Measurements from ENCODE around the gene CALR3. TPM values are rescaled to one million over a fixed set of nuclear protein-coding genes. Genes with fewer than 3 reads are reported as not detected.

The CALR3 gene
- total RNA-seq, 1 donor from 2014 or later = not detected

DNA sequence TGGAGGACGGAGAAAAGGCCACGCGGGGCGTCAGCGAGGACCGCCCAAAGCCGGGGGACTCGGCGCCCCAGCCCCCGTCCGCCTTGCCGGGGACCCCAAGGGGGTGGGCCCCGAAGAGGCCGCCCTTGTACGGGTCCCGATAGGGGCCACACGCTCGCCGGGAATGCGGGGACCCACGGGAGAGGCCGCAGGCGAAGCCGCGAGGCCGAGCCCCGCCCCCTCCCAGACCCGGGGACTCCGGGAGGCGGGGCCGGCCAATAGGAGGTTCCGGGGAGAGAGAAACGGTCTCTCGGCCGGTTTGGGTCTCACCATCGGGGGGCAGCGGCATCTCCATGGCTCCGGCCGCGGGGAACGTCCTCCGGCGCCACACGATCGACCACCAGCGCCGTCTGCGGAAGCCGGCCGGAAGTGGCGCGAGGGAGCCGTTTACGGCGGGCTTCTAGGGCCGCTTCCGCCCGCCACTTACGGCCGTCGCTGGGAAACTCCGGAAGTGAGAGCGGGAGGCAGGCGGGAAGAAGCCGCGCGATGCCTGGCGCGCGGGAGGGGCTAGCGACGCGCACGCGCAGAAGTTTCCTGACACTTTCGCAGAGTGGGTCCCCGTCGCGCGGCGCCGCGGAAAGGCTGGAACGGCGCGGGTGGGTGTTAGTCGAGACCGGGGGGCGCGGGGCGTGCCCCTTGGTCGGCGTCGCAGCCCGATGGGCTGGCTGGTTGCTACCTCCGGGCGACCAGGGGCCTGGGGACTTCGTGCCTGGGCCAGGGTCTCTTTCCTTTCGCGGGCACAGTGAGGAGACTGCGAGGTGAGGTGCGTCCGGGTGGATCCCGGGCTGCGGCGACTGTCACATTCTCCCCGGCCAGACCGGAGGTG lies 46.3 kb upstream of the CALR3 start, which contains the start of gene CHERP:
Gene CHERP (minus strand): TSS at position 393 of the 865 bp plus-strand sequence. CDS start 59 bp downstream, at position 334.
- DNase-seq (ENCODE audit: extremely low spot score in 2 of 2) = peak in 1 of 2 donors; percentile 86
- H3K36me3 ChIP-seq = peaks cover 0 to 13% of the 10 kb centered on the region in 2 donors
- peaks cover 54% of the 10 kb centered on the region for H3K4me1 ChIP-seq
- H3K4me3 ChIP-seq = peak within 1 kb of the TSS; percentile 69 to 92
- intact Hi-C loops (cut with DNase I) = no loop called here
- H3K27ac ChIP-seq = peak within 1 kb of the TSS; percentile 76
- H3K9me3 ChIP-seq = no peaks in the 10 kb centered on the region
- TF ChIP-seq POLR2AphosphoS5 (IDR thresholded peaks at IDR 0.05; ENCODE audit: insufficient read depth in 1 of 2, low read depth in 1 of 2) (peak; percentile 96), POLR2A (IDR thresholded peaks at IDR 0.05) (peak in 1 of 2 donors; percentile 50), CTCF (IDR thresholded peaks at IDR 0.05) (no peak)
- H3K27me3 ChIP-seq = no peaks in the 10 kb centered on the region

- no peak for TF ChIP-seq POLR2A (IDR thresholded peaks at IDR 0.05)
- TF ChIP-seq CTCF (IDR thresholded peaks at IDR 0.05) = no peak
- no peak for TF ChIP-seq POLR2AphosphoS5 (IDR thresholded peaks at IDR 0.05; ENCODE audit: insufficient read depth in 1 of 2, low read depth in 1 of 2)
- H3K36me3 ChIP-seq = peaks cover 0 to 13% of the 10 kb centered on the region in 2 donors
- intact Hi-C loops (cut with DNase I) = no loop called here
- H3K27ac ChIP-seq = peak overlapping the region; percentile 76
- H3K9me3 ChIP-seq = no peaks in the 10 kb centered on the region
- peaks cover 54% of the 10 kb centered on the region for H3K4me1 ChIP-seq
- H3K4me3 ChIP-seq = peak overlapping the region; percentile 69 to 92
- DNase-seq (ENCODE audit: extremely low spot score in 2 of 2) = peak in 1 of 2 donors; percentile 79
- no peaks in the 10 kb centered on the region for H3K27me3 ChIP-seq
Observed at GRCh38 chr19:16541526-16542044, 45.6 kb upstream of the CALR3 start.

DNA sequence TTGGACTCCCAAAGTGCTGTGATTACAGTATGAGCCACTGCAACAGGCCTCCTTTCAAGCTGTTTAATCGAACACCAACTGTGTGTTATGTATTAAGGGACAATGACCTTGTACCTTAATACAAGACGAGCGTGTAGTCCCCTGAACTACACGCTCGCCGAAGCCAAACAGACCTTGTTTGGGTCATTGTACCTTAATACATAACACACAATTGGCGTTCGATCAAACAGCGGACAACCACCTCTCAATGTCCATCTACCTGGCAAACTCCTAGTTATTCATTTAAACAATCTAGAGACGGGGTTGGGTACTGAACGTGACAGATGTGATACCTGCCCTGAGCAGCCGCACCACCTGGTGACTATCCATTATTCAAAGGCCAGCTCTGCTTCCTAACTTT lies 45.0 kb upstream of the CALR3 start:
- no peak for DNase-seq (ENCODE audit: extremely low spot score in 2 of 2)
- Histone ChIP-seq H3K27ac (no peak overlapping the region), H3K9me3 (no peaks in the 10 kb centered on the region), H3K4me1 (peaks cover 54% of the 10 kb centered on the region), H3K4me3 (peak overlapping the region; percentile 69 to 92), H3K36me3 (peaks cover 0 to 15% of the 10 kb centered on the region in 2 donors), H3K27me3 (no peaks in the 10 kb centered on the region)
- intact Hi-C loops (cut with DNase I) = no loop called here
- TF ChIP-seq POLR2AphosphoS5 (IDR thresholded peaks at IDR 0.05; ENCODE audit: insufficient read depth in 1 of 2, low read depth in 1 of 2) (no peak), POLR2A (IDR thresholded peaks at IDR 0.05) (no peak), CTCF (IDR thresholded peaks at IDR 0.05) (no peak)

- Histone ChIP-seq H3K9me3 (no peaks in the 10 kb centered on the region), H3K4me3 (no peak overlapping the region), H3K4me1 (peaks cover 36% of the 10 kb centered on the region), H3K27me3 (no peaks in the 10 kb centered on the region), H3K36me3 (peaks cover 0 to 51% of the 10 kb centered on the region in 2 donors), H3K27ac (no peak overlapping the region)
- intact Hi-C loops (cut with DNase I) = no loop called here
- DNase-seq (ENCODE audit: extremely low spot score in 2 of 2) = no peak
- no peak for TF ChIP-seq POLR2A (IDR thresholded peaks at IDR 0.05)
- no peak for TF ChIP-seq CTCF (IDR thresholded peaks at IDR 0.05)
- no peak for TF ChIP-seq POLR2AphosphoS5 (IDR thresholded peaks at IDR 0.05; ENCODE audit: insufficient read depth in 1 of 2, low read depth in 1 of 2)
Observed at GRCh38 chr19:16537111-16537510, 41.1 kb upstream of the CALR3 start.
